ENCODE data around the gene COX7B2. TPM values are rescaled to one million over a fixed set of nuclear protein-coding genes. Genes with fewer than 3 reads are reported as not detected.

COX7B2 gene
- total RNA-seq, 1 donor from 2014 or later: not detected

DNA sequence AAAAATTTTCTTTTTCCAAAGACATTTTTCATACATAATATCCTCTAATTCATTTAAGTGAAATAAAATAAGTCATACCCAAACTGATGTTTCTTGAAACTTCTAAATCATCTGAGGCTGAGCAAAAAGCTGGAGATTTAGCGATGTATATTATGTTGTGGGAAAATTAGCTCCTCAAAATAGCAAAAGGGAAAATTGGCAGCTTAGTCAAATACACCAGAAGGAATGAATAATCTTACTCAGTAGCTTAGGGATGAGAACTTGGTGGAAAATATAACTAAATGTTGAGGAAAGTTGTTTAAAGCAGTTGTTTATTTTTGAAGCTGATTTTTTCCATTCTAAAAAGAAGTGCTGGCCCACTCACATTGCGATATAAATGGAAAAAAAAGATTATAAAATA is 43.4 kb upstream of the COX7B2 start:
- H3K4me1 Mint-ChIP-seq (ENCODE audit: low read depth): no peaks in the 10 kb centered on the region
- TF ChIP-seq, protein P1, sequence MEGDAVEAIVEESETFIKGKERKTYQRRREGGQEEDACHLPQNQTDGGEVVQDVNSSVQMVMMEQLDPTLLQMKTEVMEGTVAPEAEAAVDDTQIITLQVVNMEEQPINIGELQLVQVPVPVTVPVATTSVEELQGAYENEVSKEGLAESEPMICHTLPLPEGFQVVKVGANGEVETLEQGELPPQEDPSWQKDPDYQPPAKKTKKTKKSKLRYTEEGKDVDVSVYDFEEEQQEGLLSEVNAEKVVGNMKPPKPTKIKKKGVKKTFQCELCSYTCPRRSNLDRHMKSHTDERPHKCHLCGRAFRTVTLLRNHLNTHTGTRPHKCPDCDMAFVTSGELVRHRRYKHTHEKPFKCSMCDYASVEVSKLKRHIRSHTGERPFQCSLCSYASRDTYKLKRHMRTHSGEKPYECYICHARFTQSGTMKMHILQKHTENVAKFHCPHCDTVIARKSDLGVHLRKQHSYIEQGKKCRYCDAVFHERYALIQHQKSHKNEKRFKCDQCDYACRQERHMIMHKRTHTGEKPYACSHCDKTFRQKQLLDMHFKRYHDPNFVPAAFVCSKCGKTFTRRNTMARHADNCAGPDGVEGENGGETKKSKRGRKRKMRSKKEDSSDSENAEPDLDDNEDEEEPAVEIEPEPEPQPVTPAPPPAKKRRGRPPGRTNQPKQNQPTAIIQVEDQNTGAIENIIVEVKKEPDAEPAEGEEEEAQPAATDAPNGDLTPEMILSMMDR (IDR thresholded peaks at IDR 0.05; ENCODE audit: unreplicated experiment): no peak
- no peak overlapping the region for H3K4me3 Mint-ChIP-seq (ENCODE audit: low read depth)
- no peaks in the 10 kb centered on the region for H3K9me3 Mint-ChIP-seq (ENCODE audit: low read depth)
- DNase-seq (ENCODE audit: low spot score, unreplicated experiment): no peak
- H3K36me3 Mint-ChIP-seq (ENCODE audit: insufficient read depth): no peaks in the 10 kb centered on the region
- H3K27me3 Mint-ChIP-seq: no peaks in the 10 kb centered on the region
- no peak overlapping the region for H3K27ac Mint-ChIP-seq

DNA sequence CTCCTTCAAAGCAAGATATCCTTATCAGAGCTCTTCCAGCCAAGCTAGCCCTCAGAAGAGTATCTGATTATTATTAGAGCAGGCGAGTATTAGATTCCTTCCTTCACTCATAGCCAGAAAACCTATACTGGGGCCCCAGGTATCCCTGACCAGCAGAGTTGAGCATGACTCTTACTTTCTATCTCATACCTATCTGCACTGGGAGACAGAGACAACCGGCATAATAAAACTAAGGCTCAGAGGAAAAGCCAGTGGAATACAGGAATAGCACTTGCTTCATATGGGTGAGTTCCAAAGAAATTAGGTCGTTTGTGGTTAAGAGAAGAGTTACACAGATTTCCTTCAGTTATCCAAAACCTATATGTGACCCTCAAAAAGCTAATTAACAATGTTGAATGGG is 41.8 kb upstream of the COX7B2 start:
- no peak overlapping the region for H3K4me3 Mint-ChIP-seq (ENCODE audit: low read depth)
- H3K9me3 Mint-ChIP-seq (ENCODE audit: low read depth): no peaks in the 10 kb centered on the region
- H3K4me1 Mint-ChIP-seq (ENCODE audit: low read depth): no peaks in the 10 kb centered on the region
- no peak overlapping the region for H3K27ac Mint-ChIP-seq
- no peaks in the 10 kb centered on the region for H3K27me3 Mint-ChIP-seq
- DNase-seq (ENCODE audit: low spot score, unreplicated experiment): no peak
- H3K36me3 Mint-ChIP-seq (ENCODE audit: insufficient read depth): no peaks in the 10 kb centered on the region
- TF ChIP-seq, protein P1 (IDR thresholded peaks at IDR 0.05; ENCODE audit: unreplicated experiment): no peak

DNA sequence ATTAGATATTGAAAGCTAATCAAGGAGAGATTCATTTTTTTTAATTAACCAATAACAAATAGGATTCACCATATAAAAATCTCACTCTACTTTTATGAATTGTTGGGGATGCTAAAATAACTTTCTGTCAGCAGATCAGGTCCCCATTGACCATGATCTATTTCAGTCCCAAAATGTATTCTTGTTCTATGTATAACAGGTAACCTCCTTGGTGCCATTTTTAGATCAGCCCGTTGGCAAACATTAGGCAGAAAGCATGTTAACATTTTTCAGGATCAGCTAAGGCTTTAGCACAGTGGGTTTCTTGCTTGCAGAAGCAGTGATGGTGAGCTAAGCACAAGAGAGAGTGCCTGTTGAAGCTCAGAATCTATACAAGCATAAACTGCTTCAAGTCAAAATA is 40.8 kb upstream of the COX7B2 start:
- H3K27ac Mint-ChIP-seq: no peak overlapping the region
- no peaks in the 10 kb centered on the region for H3K4me1 Mint-ChIP-seq (ENCODE audit: low read depth)
- H3K4me3 Mint-ChIP-seq (ENCODE audit: low read depth): no peak overlapping the region
- TF ChIP-seq, protein P1 (IDR thresholded peaks at IDR 0.05; ENCODE audit: unreplicated experiment): no peak
- H3K9me3 Mint-ChIP-seq (ENCODE audit: low read depth): no peaks in the 10 kb centered on the region
- no peaks in the 10 kb centered on the region for H3K27me3 Mint-ChIP-seq
- no peaks in the 10 kb centered on the region for H3K36me3 Mint-ChIP-seq (ENCODE audit: insufficient read depth)
- DNase-seq (ENCODE audit: low spot score, unreplicated experiment): no peak

DNA sequence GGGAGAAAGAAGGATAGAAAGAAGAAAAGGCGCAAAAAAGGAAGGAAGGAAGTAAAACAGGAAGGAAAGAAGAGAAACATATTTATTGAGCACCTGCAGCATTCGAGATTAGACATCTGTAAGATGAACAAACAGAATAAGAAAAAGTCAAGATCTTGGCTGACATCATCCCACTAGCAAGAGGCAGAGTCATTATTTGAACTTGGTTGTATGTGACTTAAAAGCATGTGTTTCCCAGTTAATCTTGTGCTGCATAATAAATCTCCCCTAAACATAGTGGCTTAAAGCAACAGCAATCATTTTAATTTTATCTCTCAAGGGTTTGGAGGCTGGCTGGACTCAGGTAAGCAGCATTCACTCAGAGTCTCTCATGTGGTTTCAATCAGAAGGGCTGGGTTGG is 38.5 kb upstream of the COX7B2 start:
- TF ChIP-seq, protein P1 (IDR thresholded peaks at IDR 0.05; ENCODE audit: unreplicated experiment): no peak
- no peaks in the 10 kb centered on the region for H3K27me3 Mint-ChIP-seq
- H3K27ac Mint-ChIP-seq: no peak overlapping the region
- DNase-seq (ENCODE audit: low spot score, unreplicated experiment): no peak
- H3K36me3 Mint-ChIP-seq (ENCODE audit: insufficient read depth): no peaks in the 10 kb centered on the region
- no peaks in the 10 kb centered on the region for H3K9me3 Mint-ChIP-seq (ENCODE audit: low read depth)
- no peaks in the 10 kb centered on the region for H3K4me1 Mint-ChIP-seq (ENCODE audit: low read depth)
- no peak overlapping the region for H3K4me3 Mint-ChIP-seq (ENCODE audit: low read depth)

DNA sequence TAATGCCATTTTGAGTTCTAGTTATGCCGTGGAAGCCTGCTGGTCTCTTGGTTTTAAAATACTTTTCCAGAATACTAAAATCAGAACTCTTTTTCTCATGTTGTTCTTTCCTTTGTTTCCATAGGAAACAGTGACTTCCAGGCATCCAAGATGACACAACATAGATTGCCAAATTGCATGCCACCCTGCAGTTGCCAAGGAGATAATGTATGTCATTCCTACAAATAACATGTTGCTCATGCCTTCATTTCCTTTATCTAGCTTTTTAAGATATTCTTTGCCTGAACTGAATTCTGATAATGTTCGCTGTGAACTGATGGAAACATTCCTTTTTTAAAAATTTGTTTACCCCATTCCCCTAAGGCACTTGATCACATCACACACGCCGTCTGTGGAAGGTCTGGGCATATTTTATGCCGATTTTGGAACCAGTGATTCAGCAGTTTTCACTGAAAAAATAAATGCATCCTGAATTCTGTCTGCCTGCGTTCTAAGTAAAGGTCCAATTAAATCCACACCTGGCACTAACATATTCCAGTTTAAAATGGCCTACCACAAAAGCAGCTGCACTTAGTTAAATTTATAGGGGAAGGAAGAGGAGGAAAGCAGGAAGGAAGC is 38.0 kb upstream of the COX7B2 start:
- Mint-ChIP-seq H3K27me3 (no peaks in the 10 kb centered on the region), H3K36me3 (ENCODE audit: insufficient read depth) (no peaks in the 10 kb centered on the region), H3K4me1 (ENCODE audit: low read depth) (no peaks in the 10 kb centered on the region), H3K9me3 (ENCODE audit: low read depth) (no peaks in the 10 kb centered on the region), H3K27ac (no peak overlapping the region), H3K4me3 (ENCODE audit: low read depth) (no peak overlapping the region)
- TF ChIP-seq, protein P1 (IDR thresholded peaks at IDR 0.05; ENCODE audit: unreplicated experiment): no peak
- no peak for DNase-seq (ENCODE audit: low spot score, unreplicated experiment)

All from progenitor cell of endocrine pancreas (in vitro differentiated cells).